Neural cell (in vitro differentiated cells): Measurements from ENCODE around the gene FAM241A. TPM values are rescaled to one million over a fixed set of nuclear protein-coding genes. Genes with fewer than 3 reads are reported as not detected.
A peak's percentile ranks its signal among the peaks of the same experiment; 100 is the strongest.

ENCODE experiments used
- H2AFZ ChIP-seq: fragments of 200-600, 300-800 bp; sonication (generic), shearing (Covaris generic); 2 replicates; pipeline ENCODE4 v1.6.0; 2014; ENCODE audit warnings: low read depth, mild to moderate bottlenecking, antibody characterized with exemption, low read length, moderate library complexity
- H3F3A ChIP-seq: fragments of 200-600 bp; shearing (Covaris generic); 2 replicates; pipeline ENCODE4 v1.6.1; 2016; ENCODE audit warnings: mild to moderate bottlenecking, moderate library complexity, mixed read lengths, antibody characterized with exemption, low read length; ENCODE audit not compliant: insufficient read depth, poor library complexity, severe bottlenecking
- H3K27ac ChIP-seq: fragments of 200-600, 300-800 bp; sonication (generic), shearing (Covaris generic); 2 replicates; pipeline ENCODE4 v1.5.1; 2014; ENCODE audit warnings: mild to moderate bottlenecking, low read length, moderate library complexity
- H3K27me3 ChIP-seq: fragments of 300-800, 200-600 bp; sonication (generic), shearing (Covaris generic); 2 replicates; pipeline ENCODE4 v1.6.0; 2014; ENCODE audit warnings: mild to moderate bottlenecking, low read depth, low read length, moderate library complexity; ENCODE audit not compliant: insufficient read depth
- H3K36me3 ChIP-seq: fragments of 300-800, 200-600 bp; sonication (generic), shearing (Covaris generic); 2 replicates; pipeline ENCODE4 v1.5.1; 2014; ENCODE audit warnings: mild to moderate bottlenecking, antibody characterized with exemption, low read length, moderate library complexity; ENCODE audit not compliant: insufficient read depth
- H3K4me2 ChIP-seq: fragments of 300-800, 200-600 bp; sonication (generic), shearing (Covaris generic); 2 replicates; pipeline ENCODE4 v1.6.0; 2014; ENCODE audit warnings: mild to moderate bottlenecking, low read length
- H3K4me3 ChIP-seq: fragments of 300-800, 200-600 bp; sonication (generic), shearing (Covaris generic); 2 replicates; pipeline ENCODE4 v1.5.1; 2014; ENCODE audit warnings: mild to moderate bottlenecking, low read length, moderate library complexity
- H3K79me2 ChIP-seq: fragments of 200-600 bp; shearing (Covaris generic); replicated peaks from 2 replicates; pipeline ENCODE4 v1.6.0; 2014; ENCODE audit warnings: mild to moderate bottlenecking, low read length, moderate library complexity; ENCODE audit not compliant: insufficient read depth
- H3K9ac ChIP-seq: fragments of 300-800, 200-600 bp; sonication (generic), shearing (Covaris generic); 2 replicates; pipeline ENCODE4 v1.6.1; 2016; ENCODE audit warnings: mild to moderate bottlenecking, low read length, mixed read lengths
- H3K9me2 ChIP-seq: fragments of 200-600 bp; shearing (Covaris generic); 2 replicates; pipeline ENCODE4 v1.6.1; 2016; ENCODE audit warnings: mild to moderate bottlenecking, low read length, mixed read lengths; ENCODE audit not compliant: insufficient read depth
- H3K9me3 ChIP-seq: fragments of 200-600, 300-800 bp; sonication (generic), shearing (Covaris generic); 2 replicates; pipeline ENCODE4 v1.6.1; 2016; ENCODE audit warnings: mild to moderate bottlenecking, mixed run types, low read length, moderate library complexity, mixed read lengths
- H4K20me1 ChIP-seq: fragments of 200-600 bp; shearing (Covaris generic); 2 replicates; pipeline ENCODE4 v1.6.1; 2016; ENCODE audit warnings: mild to moderate bottlenecking, mixed run types; ENCODE audit not compliant: insufficient read depth
- CTCF ChIP-seq: fragments of 450-650 bp; IDR thresholded peaks from 2 replicates; pipeline ENCODE4 v1.5.1; 2014; ENCODE audit warnings: antibody characterized with exemption, mild to moderate bottlenecking, moderate library complexity; ENCODE audit not compliant: poor library complexity, severe bottlenecking
- EP300 ChIP-seq: fragments of 450-650 bp; conservative IDR thresholded peaks from 2 replicates; pipeline ENCODE4 v1.6.1; 2014; ENCODE audit warnings: antibody characterized with exemption, mild to moderate bottlenecking, moderate library complexity; ENCODE audit not compliant: poor library complexity, severe bottlenecking
- EZH2 ChIP-seq: fragments of 200-600, 300-800 bp; shearing (Covaris generic), sonication (generic); IDR thresholded peaks from 2 replicates; pipeline ENCODE4 v1.6.1; 2014; ENCODE audit warnings: antibody characterized with exemption, low read length, borderline replicate concordance, mild to moderate bottlenecking; ENCODE audit not compliant: insufficient read depth, poor library complexity, severe bottlenecking
- MXI1 ChIP-seq: fragments of 450-650 bp; conservative IDR thresholded peaks from 2 replicates; pipeline ENCODE4 v1.6.1; 2014; ENCODE audit warnings: antibody characterized with exemption, mild to moderate bottlenecking; ENCODE audit not compliant: poor library complexity, severe bottlenecking
- POLR2AphosphoS5 ChIP-seq: IDR thresholded peaks from 2 replicates; pipeline ENCODE4 v1.6.1; 2012
- RAD21 ChIP-seq: fragments of 450-650 bp; conservative IDR thresholded peaks from 2 replicates; pipeline ENCODE4 v1.6.1; 2014; ENCODE audit warnings: antibody characterized with exemption, mild to moderate bottlenecking, moderate library complexity
- REST ChIP-seq: IDR thresholded peaks from 2 replicates; pipeline ENCODE4 v1.6.1; 2012; ENCODE audit warnings: borderline replicate concordance
- SMC3 ChIP-seq: fragments of 450-650 bp; conservative IDR thresholded peaks from 2 replicates; pipeline ENCODE4 v1.6.1; 2014; ENCODE audit warnings: antibody characterized with exemption, mild to moderate bottlenecking, moderate library complexity; ENCODE audit not compliant: poor library complexity
- polyA minus RNA-seq: library from RNA; depleted of rRNA, polyadenylated mRNA; stranded (reverse); fragments of >200 nt; gene quantifications from 2 replicates; pipeline ENCODE4 v1.2.3, GENCODE V29; 2014
- polyA plus RNA-seq: library from polyadenylated mRNA; depleted of rRNA; stranded (reverse); fragments of >200 nt; gene quantifications from 2 replicates; pipeline ENCODE4 v1.2.3, GENCODE V29; 2014

The FAM241A gene
- polyA plus RNA-seq (0.48 and 0.59 TPM in 2 replicates), polyA minus RNA-seq (0.49 and 0.93 TPM in 2 replicates)

- TF ChIP-seq EZH2 (no peak), REST (no peak), CTCF (no peak), EP300 (peak; percentile 17), SMC3 (no peak), POLR2AphosphoS5 (no peak), MXI1 (no peak)
- H3K4me3 ChIP-seq = peak within 1 kb of the TSS; percentile 76
- H3K9me2 ChIP-seq = no peaks in the 10 kb centered on the region
- no peaks in the 10 kb centered on the region for H3K36me3 ChIP-seq
- H3K9me3 ChIP-seq = no peaks in the 10 kb centered on the region
- H3F3A ChIP-seq = no peaks in the 10 kb centered on the region
- H3K27ac ChIP-seq = no peak within 1 kb of the TSS
- H2AFZ ChIP-seq = peak within 1 kb of the TSS; percentile 11
- H3K27me3 ChIP-seq = peaks cover 30% of the 10 kb centered on the region
- no peaks in the 10 kb centered on the region for H4K20me1 ChIP-seq
- no peaks in the 10 kb centered on the region for H3K79me2 ChIP-seq
- H3K4me2 ChIP-seq = peak within 1 kb of the TSS; percentile 58
- H3K9ac ChIP-seq = peak within 1 kb of the TSS; percentile 47
Observed at GRCh38 chr4:112145326-112145789, at the start of gene FAM241A. Gene FAM241A, plus strand, starts transcription at chr4:112145454. Its CDS starts 127 bp downstream, at chr4:112145581.

DNA sequence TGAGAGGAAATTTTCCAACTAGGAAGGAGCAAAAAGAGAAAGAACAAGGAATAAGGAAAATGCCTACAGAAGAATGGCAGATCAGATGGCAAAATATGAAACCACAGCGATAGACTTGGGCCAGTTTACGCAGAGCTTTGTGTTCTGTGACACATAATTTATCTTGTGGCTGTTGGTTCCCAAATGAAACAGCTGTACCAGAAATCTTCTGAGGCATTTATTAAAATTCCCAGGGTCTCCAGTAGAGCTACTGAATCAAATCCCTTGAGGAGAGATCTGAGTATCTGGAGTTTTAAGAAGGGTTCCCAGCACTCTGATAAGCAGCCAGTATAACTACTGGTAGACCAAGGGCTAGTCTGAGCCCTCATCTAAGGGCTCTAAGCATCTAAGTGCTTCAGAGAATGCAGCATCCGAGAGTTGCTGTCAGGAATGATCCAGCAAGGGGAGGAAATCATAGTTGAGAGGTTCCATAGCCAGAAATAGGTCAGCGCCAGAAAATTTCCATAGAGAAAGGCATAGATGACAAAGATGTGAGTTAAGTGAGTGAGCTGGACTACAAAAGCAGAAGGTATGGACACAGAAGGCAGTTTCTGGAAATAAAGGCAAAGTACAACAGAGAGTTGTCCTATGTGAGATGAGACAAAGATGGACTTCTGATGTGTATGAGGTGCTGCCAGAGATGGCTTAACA, 46.3 kb upstream of the FAM241A start:
- Histone ChIP-seq H3K9me2 (no peaks in the 10 kb centered on the region), H3K9me3 (no peaks in the 10 kb centered on the region), H3K4me3 (no peak overlapping the region), H3K4me2 (no peak overlapping the region), H3K27me3 (no peaks in the 10 kb centered on the region), H3K27ac (no peak overlapping the region), H3K36me3 (no peaks in the 10 kb centered on the region), H3K9ac (no peak overlapping the region), H3F3A (no peaks in the 10 kb centered on the region), H3K79me2 (no peaks in the 10 kb centered on the region), H2AFZ (no peak overlapping the region), H4K20me1 (no peaks in the 10 kb centered on the region)
- TF ChIP-seq CTCF (no peak), EZH2 (no peak), RAD21 (no peak)
